Measurements from ENCODE around the gene PDPN. TPM values are rescaled to one million over a fixed set of nuclear protein-coding genes. Genes with fewer than 3 reads are reported as not detected.

PDPN gene
- total RNA-seq, 1 experiment from 2014 or later = not detected

- Histone ChIP-seq H3K27me3 (ENCODE audit: insufficient read depth, low read length) (peaks cover 4% of the 10 kb centered on the region), H3K9me3 (ENCODE audit: control insufficient read depth in 1 of 2, insufficient read depth in 1 of 2, low read depth in 1 of 2, low read length in 2 of 2) (no peaks in the 10 kb centered on the region), H2AFZ (ENCODE audit: low read depth, low read length, poor library complexity, severe bottlenecking) (no peak overlapping the region), H3K9me2 (ENCODE audit: insufficient read depth) (no peaks in the 10 kb centered on the region), H3K79me2 (ENCODE audit: insufficient read depth, low read length) (no peaks in the 10 kb centered on the region), H3K9ac (ENCODE audit: low read length) (no peak overlapping the region), H3K4me2 (ENCODE audit: low read length) (no peak overlapping the region), H4K20me1 (ENCODE audit: insufficient read depth) (no peaks in the 10 kb centered on the region), H3K4me1 (ENCODE audit: control insufficient read depth in 1 of 2, insufficient read depth in 2 of 2, low read length in 2 of 2) (0 out of 4 replicates have a peak, but pooled peaks cover 0 to 3% of the 10 kb centered on the region in 2 experiments), H3K27ac (ENCODE audit: low read depth, low read length) (no peak overlapping the region), H3K4me3 (replicated peaks in 1 of 2; ENCODE audit: low read depth in 1 of 2, low read length in 2 of 2) (no peak overlapping the region), H3K36me3 (ENCODE audit: control insufficient read depth in 1 of 2, insufficient read depth in 2 of 2, low read length in 2 of 2) (no peaks in the 10 kb centered on the region)
- DNase-seq (ENCODE audit: low read depth, low spot score) (no peak), ATAC-seq (no peak)
- RAD21 ChIA-PET (ENCODE audit: low non-redundant PET in 1 of 2, low total read pairs in 2 of 2, uncharacterized antibody in 2 of 2, unreplicated experiment in 2 of 2) = no interaction called here
- no TSS peak for BruUV-seq (replicated peaks)
- POLR2A ChIA-PET = no interaction called here
- CTCF ChIA-PET = no interaction called here
- intact Hi-C loops (cut with micrococcal nuclease) = no loop called here
- TF ChIP-seq, protein P1, sequence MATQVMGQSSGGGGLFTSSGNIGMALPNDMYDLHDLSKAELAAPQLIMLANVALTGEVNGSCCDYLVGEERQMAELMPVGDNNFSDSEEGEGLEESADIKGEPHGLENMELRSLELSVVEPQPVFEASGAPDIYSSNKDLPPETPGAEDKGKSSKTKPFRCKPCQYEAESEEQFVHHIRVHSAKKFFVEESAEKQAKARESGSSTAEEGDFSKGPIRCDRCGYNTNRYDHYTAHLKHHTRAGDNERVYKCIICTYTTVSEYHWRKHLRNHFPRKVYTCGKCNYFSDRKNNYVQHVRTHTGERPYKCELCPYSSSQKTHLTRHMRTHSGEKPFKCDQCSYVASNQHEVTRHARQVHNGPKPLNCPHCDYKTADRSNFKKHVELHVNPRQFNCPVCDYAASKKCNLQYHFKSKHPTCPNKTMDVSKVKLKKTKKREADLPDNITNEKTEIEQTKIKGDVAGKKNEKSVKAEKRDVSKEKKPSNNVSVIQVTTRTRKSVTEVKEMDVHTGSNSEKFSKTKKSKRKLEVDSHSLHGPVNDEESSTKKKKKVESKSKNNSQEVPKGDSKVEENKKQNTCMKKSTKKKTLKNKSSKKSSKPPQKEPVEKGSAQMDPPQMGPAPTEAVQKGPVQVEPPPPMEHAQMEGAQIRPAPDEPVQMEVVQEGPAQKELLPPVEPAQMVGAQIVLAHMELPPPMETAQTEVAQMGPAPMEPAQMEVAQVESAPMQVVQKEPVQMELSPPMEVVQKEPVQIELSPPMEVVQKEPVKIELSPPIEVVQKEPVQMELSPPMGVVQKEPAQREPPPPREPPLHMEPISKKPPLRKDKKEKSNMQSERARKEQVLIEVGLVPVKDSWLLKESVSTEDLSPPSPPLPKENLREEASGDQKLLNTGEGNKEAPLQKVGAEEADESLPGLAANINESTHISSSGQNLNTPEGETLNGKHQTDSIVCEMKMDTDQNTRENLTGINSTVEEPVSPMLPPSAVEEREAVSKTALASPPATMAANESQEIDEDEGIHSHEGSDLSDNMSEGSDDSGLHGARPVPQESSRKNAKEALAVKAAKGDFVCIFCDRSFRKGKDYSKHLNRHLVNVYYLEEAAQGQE (IDR thresholded peaks at IDR 0.05; ENCODE audit: low read depth) = no peak
- no peak for TF ChIP-seq ZBTB33 (IDR thresholded peaks at IDR 0.05; ENCODE audit: extremely low read depth, insufficient replicate concordance, low read length)
- TF ChIP-seq RAD21 (IDR thresholded peaks at IDR 0.05; ENCODE audit: low read depth) = no peak
These were observed 34.6 kb upstream of the PDPN start for GRCh38 chr1:13549021-13549420.

Data from HCT116 (cell line).